ENCODE measurements around the gene SYNE2.

- no peak for TF ChIP-seq POLR2A (IDR thresholded peaks at IDR 0.05)
- TF ChIP-seq CTCF (IDR thresholded peaks at IDR 0.05 in 4 of 5, conservative IDR thresholded peaks at IDR 0.05 in 1 of 5) = no peak
Observed at GRCh38 chr14:63908667-63909264, 56.0 kb downstream of the SYNE2 start.
